ENCODE data around the gene PLXNA2. TPM values are rescaled to one million over a fixed set of nuclear protein-coding genes. Genes with fewer than 3 reads are reported as not detected.

The PLXNA2 gene
- total RNA-seq, 2 donors from 2014 or later = 0.04 to 0.39 TPM

DNA sequence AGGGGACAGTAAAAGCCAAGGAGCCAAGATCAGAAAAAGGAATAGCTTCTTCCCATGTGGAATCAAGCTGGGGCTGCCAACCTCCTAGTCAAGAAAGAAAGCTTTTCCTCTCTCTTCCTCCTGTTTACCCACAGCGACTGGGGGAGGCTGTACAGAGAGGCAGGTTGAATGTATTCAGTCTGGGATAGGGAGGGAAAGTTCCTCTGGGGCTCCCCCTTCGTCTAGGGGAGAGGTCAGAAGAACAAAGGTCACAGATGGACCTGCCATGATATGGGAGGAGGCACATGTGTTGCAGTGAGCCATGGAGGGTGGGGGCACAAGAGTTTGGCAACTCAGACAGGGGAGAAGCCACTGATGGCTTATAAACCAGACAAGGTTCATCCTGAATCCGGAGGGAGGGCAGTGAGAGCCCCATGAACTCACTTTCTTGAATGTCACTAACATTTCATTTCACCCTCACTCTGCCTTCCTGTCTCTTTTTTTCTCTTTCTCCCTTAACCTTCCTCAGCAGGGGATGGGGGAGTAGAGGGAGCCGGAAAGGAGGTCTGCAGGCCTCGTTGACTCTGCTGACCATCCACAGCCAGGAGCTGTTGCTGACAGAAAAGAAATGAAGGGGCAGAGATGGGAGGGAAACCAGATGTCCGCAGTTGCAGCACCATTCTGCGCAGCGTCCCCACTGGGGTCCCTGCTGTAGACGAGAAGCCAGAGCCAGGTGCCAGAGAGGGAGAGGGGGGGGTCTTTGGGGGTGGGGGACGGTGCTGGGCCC is 61.1 kb downstream of the PLXNA2 start:
- DNase-seq (ENCODE audit: low spot score in 2 of 2) (no peak), ATAC-seq (no peak)
- H3K36me3 Mint-ChIP-seq = no peaks in the 10 kb centered on the region
- no peak overlapping the region for H3K27ac Mint-ChIP-seq
- H3K9me3 Mint-ChIP-seq = no peaks in the 10 kb centered on the region

DNA sequence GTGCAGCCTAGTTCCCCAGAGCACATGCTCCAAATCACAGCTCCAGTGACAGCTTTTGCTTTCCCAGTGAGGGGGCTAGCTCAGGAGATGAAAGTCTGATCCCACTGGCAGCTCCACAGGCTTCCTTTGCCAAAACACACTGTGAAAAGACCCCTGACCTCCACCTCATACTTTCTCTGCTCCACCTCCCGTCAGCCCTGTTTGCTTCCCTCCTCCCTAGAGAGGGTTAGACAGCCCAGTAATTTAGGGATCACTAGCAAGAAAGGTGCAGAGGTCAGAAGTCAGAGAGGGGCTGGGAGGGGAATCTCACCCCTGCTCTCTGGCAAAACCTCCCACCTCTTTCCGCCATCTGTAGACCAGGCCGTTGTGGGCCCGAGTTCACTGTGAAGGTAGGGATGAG is 62.8 kb downstream of the PLXNA2 start:
- DNase-seq (ENCODE audit: low spot score in 2 of 2) = no peak
- ATAC-seq = no peak
- H3K36me3 Mint-ChIP-seq = no peaks in the 10 kb centered on the region
- H3K27ac Mint-ChIP-seq = no peak overlapping the region
- H3K9me3 Mint-ChIP-seq = no peaks in the 10 kb centered on the region

DNA sequence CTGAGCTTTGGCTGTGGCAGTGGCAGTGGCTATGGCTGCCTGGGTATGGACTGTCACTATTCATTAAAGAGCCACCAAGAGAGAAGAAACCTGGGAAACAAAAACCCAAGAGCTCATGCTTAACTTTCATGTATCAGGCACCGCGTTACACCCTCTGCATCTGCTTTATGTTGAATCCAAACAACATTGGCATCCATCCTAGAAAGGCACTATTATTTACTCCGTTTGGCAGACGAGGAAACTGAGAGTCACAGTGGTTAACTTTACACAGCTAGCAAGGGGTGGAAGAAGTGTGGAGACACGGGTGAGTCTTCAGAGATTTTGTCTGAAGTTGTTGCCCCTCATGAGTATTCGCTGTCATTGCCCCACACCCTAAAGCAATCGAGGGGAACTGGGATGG is 63.8 kb downstream of the PLXNA2 start:
- H3K9me3 Mint-ChIP-seq = no peaks in the 10 kb centered on the region
- H3K27ac Mint-ChIP-seq = no peak overlapping the region
- DNase-seq (ENCODE audit: low spot score in 2 of 2) (no peak), ATAC-seq (no peak)
- H3K36me3 Mint-ChIP-seq = no peaks in the 10 kb centered on the region

DNA sequence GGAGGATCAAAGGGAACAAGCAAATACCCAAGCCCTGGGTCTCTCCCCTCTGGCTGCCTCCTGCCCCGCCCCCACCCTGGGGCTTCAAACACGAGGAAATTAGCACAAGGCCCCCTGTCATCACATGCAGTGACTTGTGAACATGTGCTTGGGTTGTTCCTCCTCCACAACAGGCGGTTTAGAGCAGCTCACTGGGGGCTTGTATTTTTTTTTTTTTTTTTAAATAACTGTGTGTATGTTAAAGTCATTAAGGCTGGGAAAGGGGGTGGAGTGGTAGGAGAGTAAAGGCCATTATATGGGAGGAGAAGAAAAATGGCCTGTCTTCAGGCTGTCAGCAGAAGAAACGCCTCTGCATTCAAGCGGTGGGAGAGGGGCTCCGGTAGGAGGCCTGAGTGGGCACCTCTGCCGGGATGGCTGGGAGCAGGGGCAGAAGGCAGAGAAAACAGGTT is 64.2 kb downstream of the PLXNA2 start:
- Mint-ChIP-seq H3K9me3 (no peaks in the 10 kb centered on the region), H3K27ac (no peak overlapping the region), H3K36me3 (no peaks in the 10 kb centered on the region)
- ATAC-seq (no peak), DNase-seq (ENCODE audit: low spot score in 2 of 2) (no peak)

DNA sequence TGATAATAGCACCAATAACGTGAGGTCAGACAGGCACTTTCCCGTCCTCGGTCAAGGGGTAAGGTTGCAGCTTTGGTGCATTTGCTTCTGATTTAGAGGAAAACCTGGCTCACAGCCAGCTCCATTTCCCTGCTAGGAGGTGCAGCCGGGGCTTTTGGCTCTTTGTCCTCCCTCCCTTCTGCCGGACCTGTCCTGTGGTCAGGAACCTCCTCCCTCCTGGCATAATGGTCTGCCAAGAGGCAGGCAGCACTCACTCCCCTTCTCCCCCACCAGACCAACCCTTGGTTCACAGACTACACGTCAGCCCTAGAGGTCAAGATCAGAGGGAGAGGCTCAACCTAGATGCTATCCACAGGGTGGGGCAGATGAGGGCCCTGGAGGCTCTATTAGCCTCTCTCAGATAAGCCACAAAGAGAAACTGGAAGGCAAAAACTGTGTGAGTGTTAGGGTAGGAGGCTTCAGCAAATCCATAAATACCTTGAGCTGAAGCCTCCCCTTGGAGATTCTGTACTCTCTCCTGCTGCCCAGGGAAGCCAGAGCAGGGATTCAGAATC is 64.8 kb downstream of the PLXNA2 start:
- Mint-ChIP-seq H3K36me3 (no peaks in the 10 kb centered on the region), H3K27ac (no peak overlapping the region), H3K9me3 (no peaks in the 10 kb centered on the region)
- ATAC-seq (no peak), DNase-seq (ENCODE audit: low spot score in 2 of 2) (no peak)

DNA sequence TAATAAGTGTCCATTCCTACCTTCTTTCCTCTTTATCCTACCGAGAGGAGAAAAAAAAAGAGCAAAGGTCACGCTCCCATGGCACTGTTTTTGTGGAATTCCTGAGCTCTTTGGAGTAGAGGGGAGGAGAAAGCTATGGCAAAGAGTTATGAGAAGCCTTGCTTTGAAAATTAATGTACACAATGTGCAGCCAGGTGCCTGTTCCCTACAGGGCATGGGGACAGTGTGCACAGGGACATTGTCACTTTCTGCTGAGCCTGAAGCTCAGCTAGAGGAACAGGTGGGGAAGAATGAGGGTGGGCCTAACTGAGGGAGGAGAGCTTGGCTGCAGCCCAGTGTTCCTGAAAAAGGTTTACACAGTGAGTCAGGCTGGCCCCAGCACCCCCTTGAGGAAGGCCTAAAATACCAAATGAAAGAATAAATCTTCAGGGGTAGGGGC is 66.1 kb downstream of the PLXNA2 start:
- ATAC-seq (no peak), DNase-seq (ENCODE audit: low spot score in 2 of 2) (no peak)
- H3K36me3 Mint-ChIP-seq = no peaks in the 10 kb centered on the region
- no peak overlapping the region for H3K27ac Mint-ChIP-seq
- no peaks in the 10 kb centered on the region for H3K9me3 Mint-ChIP-seq

DNA sequence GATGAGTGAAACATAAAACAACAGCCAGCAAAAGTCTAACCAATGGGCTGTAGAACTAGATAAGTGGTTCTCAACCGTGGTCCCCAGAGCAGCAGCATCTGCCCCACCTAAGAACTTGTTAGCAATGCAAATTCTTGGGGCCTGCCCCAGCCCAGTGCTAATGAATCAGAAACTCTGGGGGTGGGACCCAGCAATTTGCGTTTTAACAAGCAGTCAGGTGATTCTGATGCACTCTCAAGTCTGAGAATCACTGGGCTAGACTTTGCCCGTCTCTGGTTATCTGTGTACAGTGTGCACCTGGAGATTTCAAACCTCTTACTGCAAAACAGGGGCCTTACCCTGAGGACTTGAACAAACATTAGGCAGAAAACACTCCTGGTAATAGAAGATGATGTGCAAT is 66.5 kb downstream of the PLXNA2 start:
- no peak for DNase-seq (ENCODE audit: low spot score in 2 of 2)
- no peak overlapping the region for H3K27ac Mint-ChIP-seq
- H3K9me3 Mint-ChIP-seq = no peaks in the 10 kb centered on the region
- ATAC-seq = no peak
- H3K36me3 Mint-ChIP-seq = no peaks in the 10 kb centered on the region

DNA sequence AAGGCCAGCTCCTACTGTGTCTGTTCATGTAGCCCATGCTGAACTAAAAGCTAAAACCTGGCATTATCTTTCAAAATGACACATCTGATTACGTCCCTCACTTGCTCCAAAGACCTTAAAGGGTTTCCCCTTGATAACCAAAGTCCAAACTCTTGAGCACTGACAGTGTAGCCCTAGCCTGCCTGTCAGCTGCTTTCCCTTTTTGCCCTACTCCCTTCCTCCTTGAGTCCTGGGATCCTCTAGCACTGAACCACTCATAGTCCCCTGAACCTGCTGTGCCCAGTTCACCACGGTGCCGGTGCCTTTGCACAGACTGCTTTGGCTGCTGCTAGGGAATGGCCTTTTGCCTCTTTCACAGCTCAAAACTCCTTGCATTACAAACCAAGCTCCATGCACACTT is 67.5 kb downstream of the PLXNA2 start:
- no peaks in the 10 kb centered on the region for H3K36me3 Mint-ChIP-seq
- no peaks in the 10 kb centered on the region for H3K9me3 Mint-ChIP-seq
- no peak for ATAC-seq
- no peak overlapping the region for H3K27ac Mint-ChIP-seq
- DNase-seq (ENCODE audit: low spot score in 2 of 2) = no peak

DNA sequence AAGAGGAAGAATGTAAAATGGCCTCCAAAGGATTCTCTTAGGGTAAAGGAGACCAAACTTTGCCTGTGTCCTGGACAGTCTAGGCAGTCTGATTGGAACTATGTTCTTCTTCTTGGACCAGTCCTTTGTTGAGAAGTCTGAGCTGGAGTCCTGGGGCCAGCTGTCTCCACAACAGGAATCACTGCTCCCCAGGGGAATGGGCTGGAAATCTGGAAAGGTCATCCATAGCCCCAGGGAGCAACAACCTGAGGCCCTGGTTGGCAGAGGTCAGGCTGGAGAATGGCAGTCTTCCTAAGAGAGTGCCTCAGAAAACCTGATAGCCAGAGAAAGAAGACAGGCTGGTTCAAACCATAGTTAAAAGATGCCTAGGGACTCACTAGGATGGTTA is 68.7 kb downstream of the PLXNA2 start:
- ATAC-seq (no peak), DNase-seq (ENCODE audit: low spot score in 2 of 2) (no peak)
- Mint-ChIP-seq H3K9me3 (no peaks in the 10 kb centered on the region), H3K27ac (no peak overlapping the region), H3K36me3 (no peaks in the 10 kb centered on the region)

DNA sequence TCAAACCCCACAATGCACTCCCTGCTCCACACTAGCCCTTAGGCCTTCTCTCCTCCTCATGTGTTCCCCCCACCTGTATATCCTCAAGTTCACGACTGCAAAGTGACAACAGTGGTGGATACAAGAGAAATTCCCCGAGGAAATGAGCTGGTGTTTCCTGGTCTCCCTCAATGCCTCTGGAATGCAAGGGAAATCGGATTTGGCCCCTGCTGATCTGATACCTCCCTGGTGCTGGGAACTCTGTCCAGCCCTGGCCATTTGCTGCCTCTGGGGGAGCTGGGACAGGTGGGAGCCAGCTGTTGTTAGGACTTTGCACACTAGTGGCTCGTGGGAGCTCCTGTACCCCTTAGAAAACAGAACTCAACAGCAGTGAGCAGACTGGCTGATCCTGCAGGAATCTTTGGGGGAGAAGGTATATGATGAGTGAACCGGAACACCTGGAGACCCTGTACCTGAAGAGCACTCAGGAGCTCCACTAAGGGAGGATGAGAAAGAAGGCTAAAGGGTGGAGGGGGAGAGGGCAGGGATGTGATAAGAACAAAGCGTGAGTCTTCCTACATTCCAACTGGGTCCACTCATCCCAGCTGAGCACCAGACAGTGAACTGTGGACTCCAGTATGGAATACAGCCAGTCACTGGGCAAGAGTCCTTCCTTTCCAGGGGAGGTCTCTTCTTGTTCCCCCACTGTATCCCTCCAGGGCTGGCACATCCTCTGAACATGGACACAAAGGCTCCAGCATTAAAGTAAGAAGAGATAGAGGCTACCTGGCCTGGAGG is 69.3 kb downstream of the PLXNA2 start:
- ATAC-seq (no peak), DNase-seq (ENCODE audit: low spot score in 2 of 2) (no peak)
- no peak overlapping the region for H3K27ac Mint-ChIP-seq
- no peaks in the 10 kb centered on the region for H3K9me3 Mint-ChIP-seq
- H3K36me3 Mint-ChIP-seq = no peaks in the 10 kb centered on the region

DNA sequence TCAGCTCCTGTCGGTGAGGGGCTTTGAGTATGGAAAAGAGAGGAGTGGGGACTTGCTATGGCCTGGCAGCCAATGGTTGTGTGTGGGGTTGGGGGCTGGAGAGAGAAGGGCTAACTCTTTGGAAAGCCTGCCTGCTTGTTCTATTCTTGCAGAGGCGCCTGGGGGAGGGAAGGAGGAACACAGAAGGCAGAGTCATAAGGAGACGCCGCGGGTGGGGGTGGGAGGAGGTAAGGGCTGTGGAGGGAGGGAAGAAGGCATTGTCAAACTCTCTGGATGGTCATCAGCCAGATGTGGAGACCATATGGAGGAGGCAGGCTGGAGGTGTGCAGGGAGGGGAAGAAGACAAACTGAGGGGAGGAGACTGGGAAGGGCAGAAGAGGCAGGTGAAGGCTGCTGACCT is 70.0 kb downstream of the PLXNA2 start:
- Mint-ChIP-seq H3K9me3 (no peaks in the 10 kb centered on the region), H3K27ac (no peak overlapping the region), H3K36me3 (no peaks in the 10 kb centered on the region)
- no peak for DNase-seq (ENCODE audit: low spot score in 2 of 2)
- no peak for ATAC-seq

DNA sequence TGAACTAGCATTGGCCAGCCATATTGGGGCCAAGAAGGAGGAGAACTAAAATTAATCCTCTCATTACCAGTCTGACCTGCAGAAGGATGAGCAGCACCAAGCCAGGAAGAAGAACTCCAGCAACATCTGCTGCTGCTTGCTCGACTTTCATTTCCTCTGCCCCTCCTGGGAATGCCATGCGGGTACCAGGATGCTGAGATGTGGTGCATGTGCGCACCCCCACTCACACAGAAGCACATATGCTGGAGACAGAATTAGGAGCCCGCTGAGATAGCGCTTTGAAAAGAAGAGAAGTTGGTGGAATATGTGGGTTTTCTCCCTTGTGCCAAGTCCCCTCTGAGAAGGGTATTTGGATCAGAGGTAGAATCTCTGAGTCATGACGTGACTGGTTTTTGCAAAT is 70.4 kb downstream of the PLXNA2 start:
- DNase-seq (ENCODE audit: low spot score in 2 of 2) (no peak), ATAC-seq (no peak)
- Mint-ChIP-seq H3K27ac (no peak overlapping the region), H3K36me3 (no peaks in the 10 kb centered on the region), H3K9me3 (no peaks in the 10 kb centered on the region)

DNA sequence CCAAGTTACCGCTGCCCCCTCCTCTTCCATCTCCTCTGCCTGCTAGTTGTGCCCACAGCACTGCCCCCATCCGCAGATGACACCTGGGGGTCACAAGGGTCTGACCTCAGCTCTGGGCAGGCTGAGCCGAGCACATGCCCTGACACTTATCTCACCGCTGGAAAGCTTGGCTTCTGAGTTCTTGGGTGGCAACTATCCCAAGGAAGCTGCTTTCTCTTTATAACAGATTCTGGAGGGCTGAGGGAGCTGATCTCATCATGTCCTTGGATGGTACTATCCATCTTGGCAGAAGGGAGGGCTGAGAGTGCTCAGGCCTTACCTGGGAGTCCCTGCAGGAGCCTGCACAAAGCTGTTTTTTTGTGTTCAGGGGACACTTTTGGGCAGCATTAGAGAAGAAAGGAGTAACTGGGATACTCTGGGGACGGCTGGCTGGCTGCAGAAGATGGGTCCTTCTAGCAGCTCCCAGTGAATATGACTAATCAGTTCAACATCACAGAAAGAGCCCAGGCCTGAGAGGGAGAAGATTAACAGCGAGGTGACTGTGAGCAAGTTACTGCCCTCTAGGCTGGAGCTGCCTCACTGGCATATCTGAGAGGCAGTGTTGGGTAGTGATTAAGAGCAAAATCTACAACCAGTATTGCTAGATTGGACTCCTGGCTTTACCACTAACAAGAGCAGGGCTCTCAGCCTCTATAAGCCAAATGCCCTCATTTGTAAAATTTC is 71.6 kb downstream of the PLXNA2 start:
- Mint-ChIP-seq H3K27ac (no peak overlapping the region), H3K36me3 (no peaks in the 10 kb centered on the region), H3K9me3 (no peaks in the 10 kb centered on the region)
- no peak for ATAC-seq
- no peak for DNase-seq (ENCODE audit: low spot score in 2 of 2)

DNA sequence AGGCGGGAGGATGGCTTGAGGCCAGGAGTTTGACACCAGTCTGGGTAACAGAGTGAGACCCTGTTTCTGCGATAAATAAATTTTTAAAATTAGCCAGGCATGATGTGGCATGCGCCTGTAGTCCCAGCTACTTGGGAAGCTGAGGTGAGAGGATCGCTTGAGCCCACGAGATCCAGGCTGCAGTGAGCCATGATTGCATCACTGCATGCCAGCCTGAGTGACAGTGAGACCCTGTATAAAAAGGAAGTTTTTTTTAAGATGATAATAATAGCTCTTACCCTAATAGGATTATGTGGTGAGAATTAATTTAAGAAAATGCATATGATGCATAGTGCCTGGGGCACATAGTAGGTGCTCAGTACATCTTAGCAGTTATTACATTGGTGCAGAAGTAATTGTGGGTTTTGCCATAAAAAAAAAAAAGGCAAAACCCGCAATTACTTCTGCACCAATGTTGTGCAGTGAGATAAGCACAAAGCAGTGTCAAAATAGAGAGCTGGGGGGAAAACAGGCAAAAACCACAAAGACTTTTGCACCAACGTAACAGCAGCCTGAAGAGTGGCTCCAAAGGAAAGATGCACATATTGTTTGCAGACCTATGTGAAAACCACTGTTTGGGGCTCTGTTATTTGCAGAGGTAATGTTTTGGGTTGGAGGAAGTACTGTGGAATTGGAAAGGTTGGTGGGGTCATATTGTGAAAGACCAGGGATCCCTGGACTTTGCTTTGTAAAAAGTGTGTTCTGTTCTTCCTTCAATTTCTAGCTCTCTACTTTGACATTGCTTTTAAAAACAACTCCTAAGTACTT is 72.4 kb downstream of the PLXNA2 start:
- ATAC-seq = no peak
- Mint-ChIP-seq H3K27ac (no peak overlapping the region), H3K36me3 (no peaks in the 10 kb centered on the region), H3K9me3 (no peaks in the 10 kb centered on the region)
- DNase-seq (ENCODE audit: low spot score in 2 of 2) = no peak

DNA sequence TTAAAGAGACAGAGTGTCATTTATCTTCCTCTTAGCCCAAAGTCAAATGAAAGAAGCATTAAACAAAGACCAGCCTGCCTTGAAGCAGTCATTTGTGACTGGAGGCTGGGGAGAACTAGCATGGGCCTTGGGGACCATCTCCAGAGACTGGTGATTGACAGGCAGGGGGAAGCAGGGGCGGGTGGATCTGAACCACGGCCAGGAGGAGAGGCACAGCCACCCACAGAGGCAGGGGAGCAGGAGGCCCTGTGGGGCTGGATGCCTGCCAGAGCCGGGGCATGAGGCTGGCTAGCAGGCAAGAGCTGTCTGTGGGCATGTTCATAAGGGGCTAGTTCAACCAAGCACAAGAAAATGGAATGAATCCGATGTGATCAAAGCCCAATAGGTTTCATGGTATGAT is 73.9 kb downstream of the PLXNA2 start:
- DNase-seq (ENCODE audit: low spot score in 2 of 2) (no peak), ATAC-seq (no peak)
- no peaks in the 10 kb centered on the region for H3K36me3 Mint-ChIP-seq
- no peaks in the 10 kb centered on the region for H3K9me3 Mint-ChIP-seq
- H3K27ac Mint-ChIP-seq = no peak overlapping the region

DNA sequence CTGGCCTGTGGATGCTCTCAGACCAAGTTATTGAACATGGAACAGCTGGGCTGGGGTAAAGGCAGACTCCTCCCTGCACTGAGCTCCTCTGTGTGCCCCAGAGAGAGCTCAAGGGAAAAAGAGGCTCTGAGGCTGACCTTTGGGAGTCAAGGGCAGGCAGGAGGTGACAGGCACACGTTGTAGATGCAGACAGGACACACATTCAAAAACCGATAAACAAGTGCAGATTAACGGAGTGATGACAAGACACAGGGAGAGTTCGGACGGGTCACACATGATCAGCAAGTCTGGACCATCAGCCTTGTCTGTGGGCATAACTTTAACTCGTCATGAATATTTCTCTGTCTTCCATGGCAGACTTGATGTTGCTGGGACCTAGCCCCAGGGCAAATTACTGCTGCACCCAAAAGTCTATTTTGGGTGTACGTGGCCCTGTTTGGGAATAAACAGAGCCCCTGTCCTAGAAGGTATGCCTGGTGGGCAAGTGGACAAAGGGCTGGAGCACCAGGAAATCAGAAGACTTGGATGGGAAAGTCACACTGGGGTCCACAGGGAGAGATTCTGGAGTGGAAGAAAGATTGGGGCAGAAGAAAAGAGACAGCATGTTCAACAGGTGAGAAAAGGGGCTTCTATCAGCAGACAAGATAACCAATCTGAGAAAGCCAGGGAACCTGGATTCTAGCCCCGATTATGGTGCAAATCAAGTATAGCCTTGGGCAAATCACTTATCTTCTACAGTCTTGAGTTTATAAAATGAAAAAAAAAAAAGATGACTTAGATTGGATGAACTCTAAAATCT is 74.9 kb downstream of the PLXNA2 start:
- DNase-seq (ENCODE audit: low spot score in 2 of 2) (no peak), ATAC-seq (no peak)
- Mint-ChIP-seq H3K27ac (no peak overlapping the region), H3K9me3 (no peaks in the 10 kb centered on the region), H3K36me3 (no peaks in the 10 kb centered on the region)
